ENCODE data around the gene GPR137.

GPR137 gene

GRCh38 chr11:64268025-64268892 lies 17.4 kb upstream of the GPR137 start:
- CTCF ChIA-PET, result interaction anchor here (0.7 to 6.8 kb wide), 6 partner anchors 16 to 382 kb away, joined by 3 to 81 read pairs (median 4); partner anchors contain the start of genes CATSPERZ, ESRRA and PLCB3
- no peaks in the 10 kb centered on the region for H3K9me3 ChIP-seq (ENCODE audit: control insufficient read depth, insufficient read depth, low read depth, low read length)
- POLR2A ChIA-PET, result interaction anchor here (0.6 to 7.0 kb wide), 11 partner anchors 10 to 87 kb away, joined by 3 to 96 read pairs (median 5); partner anchors contain the start of genes BAD, FERMT3, FKBP2 and GPR137
- H3K27ac ChIP-seq (ENCODE audit: extremely low read depth, low read depth, low read length), result peak overlapping the region; percentile 83
- no peak overlapping the region for H3K4me3 ChIP-seq (ENCODE audit: low read depth, low read length)
- H3K36me3 ChIP-seq (ENCODE audit: control insufficient read depth in 2 of 2, insufficient read depth in 1 of 2, low read length in 2 of 2), result peaks cover 0 to 39% of the 10 kb centered on the region in 2 experiments; a peak in 1 of 3 replicates
- H3K4me1 ChIP-seq (ENCODE audit: control insufficient read depth, insufficient read depth, low read length), result peaks cover 2% of the 10 kb centered on the region; the same call in 1 of the 2 replicates
- TF ChIP-seq ZNF704 (tag by site-specific recombination; IDR thresholded peaks at IDR 0.05) (no peak), ZNF501 (tag by site-specific recombination; IDR thresholded peaks at IDR 0.05) (no peak), ZNF555 (tag by site-specific recombination; conservative IDR thresholded peaks at IDR 0.05) (no peak), ZXDB (tag by site-specific recombination; IDR thresholded peaks at IDR 0.05) (no peak), ZNF175 (tag by site-specific recombination; IDR thresholded peaks at IDR 0.05) (no peak), GLIS1 (tag by site-specific recombination; IDR thresholded peaks at IDR 0.05) (no peak), KLF17 (tag by site-specific recombination; IDR thresholded peaks at IDR 0.05) (0 out of 2 replicates have a peak, but pooled peaks have one; percentile 18), ZNF580 (tag by site-specific recombination; IDR thresholded peaks at IDR 0.05) (0 out of 2 replicates have a peak, but pooled peaks have one; percentile 9), YY1 (tag by site-specific recombination; IDR thresholded peaks at IDR 0.05) (no peak), ZBTB17 (tag by site-specific recombination; IDR thresholded peaks at IDR 0.05) (no peak), PRDM10 (tag by site-specific recombination; IDR thresholded peaks at IDR 0.05) (no peak), KLF1 (tag by site-specific recombination; IDR thresholded peaks at IDR 0.05) (peak; percentile 76), ZBTB6 (tag by site-specific recombination; IDR thresholded peaks at IDR 0.05) (no peak), ZNF585B (tag by site-specific recombination; IDR thresholded peaks at IDR 0.05) (no peak), SP7 (tag by site-specific recombination; IDR thresholded peaks at IDR 0.05) (no peak), IKZF3 (tag by site-specific recombination; IDR thresholded peaks at IDR 0.05) (peak; percentile 53; the same call in 1 of the 2 replicates), ZNF660 (tag by site-specific recombination; IDR thresholded peaks at IDR 0.05) (no peak), ZSCAN30 (tag by site-specific recombination; IDR thresholded peaks at IDR 0.05) (0 out of 2 replicates have a peak, but pooled peaks have one; percentile 24), MEIS1 (CRISPR knock-in tag; IDR thresholded peaks at IDR 0.05; ENCODE audit: borderline replicate concordance) (no peak), ZIC2 (tag by site-specific recombination; IDR thresholded peaks at IDR 0.05) (peak; percentile 16; the same call in 1 of the 2 replicates), ZNF112 (tag by site-specific recombination; IDR thresholded peaks at IDR 0.05) (no peak), HIC1 (tag by site-specific recombination; IDR thresholded peaks at IDR 0.05) (no peak), KLF16 (tag by site-specific recombination; IDR thresholded peaks at IDR 0.05) (peak; percentile 37; the same call in 1 of the 2 replicates), ZNF843 (tag by site-specific recombination; IDR thresholded peaks at IDR 0.05) (no peak), ZNF621 (tag by site-specific recombination; IDR thresholded peaks at IDR 0.05) (no peak), ZNF302 (tag by site-specific recombination; IDR thresholded peaks at IDR 0.05; ENCODE audit: low read depth) (no peak), SP2 (tag by site-specific recombination; IDR thresholded peaks at IDR 0.05) (peak; percentile 66), ZNF221 (tag by site-specific recombination; IDR thresholded peaks at IDR 0.05; ENCODE audit: borderline replicate concordance) (no peak)
